NCI-H1092 treated with DMSO at 0.1 percent for 48 hours (cell line): Measurements from ENCODE around the gene KHDRBS1.
"Not testable (repeated sequence)": the region's sequence is repeated elsewhere in the genome, so short reads cannot be mapped to it uniquely, and the experiment has no call there.

Source experiments
- DNase-seq: peaks from one replicate; lab custom pipeline; 2025; lab: John Stamatoyannopoulos, UW

KHDRBS1 gene

GRCh38 chr1:32014199-32014947 lies 705 bp downstream of the KHDRBS1 start:
- peak; percentile 69 for DNase-seq

GRCh38 chr1:32014948-32015273 lies 1.2 kb downstream of the KHDRBS1 start:
- DNase-seq: no peak

- DNase-seq: no peak
Observed at GRCh38 chr1:32020339-32020738, 6.7 kb downstream of the KHDRBS1 start.

GRCh38 chr1:32021574-32022018 lies 7.9 kb downstream of the KHDRBS1 start:
- DNase-seq: not testable (repeated sequence)

- no peak for DNase-seq
Observed at GRCh38 chr1:32023351-32023750, 9.7 kb downstream of the KHDRBS1 start.

GRCh38 chr1:32025515-32025914 lies 11.8 kb downstream of the KHDRBS1 start:
- DNase-seq: no peak

GRCh38 chr1:32028746-32029145 lies 15.1 kb downstream of the KHDRBS1 start:
- DNase-seq: no peak

GRCh38 chr1:32031578-32032274 lies 18.1 kb downstream of the KHDRBS1 start:
- no peak for DNase-seq

GRCh38 chr1:32032275-32032615 lies 18.6 kb downstream of the KHDRBS1 start:
- DNase-seq: no peak

- DNase-seq: no peak
Observed at GRCh38 chr1:32035119-32035518, 21.5 kb downstream of the KHDRBS1 start.

- DNase-seq: no peak
Observed at GRCh38 chr1:32040711-32041110, 27.0 kb downstream of the KHDRBS1 start.

GRCh38 chr1:32042330-32042729 lies 28.7 kb downstream of the KHDRBS1 start:
- no peak for DNase-seq

GRCh38 chr1:32044234-32044633 lies 30.6 kb downstream of the KHDRBS1 start:
- DNase-seq: no peak

GRCh38 chr1:32045772-32046171 lies 32.1 kb downstream of the KHDRBS1 start:
- no peak for DNase-seq

- no peak for DNase-seq
Observed at GRCh38 chr1:32047701-32048100, 34.0 kb downstream of the KHDRBS1 start.

GRCh38 chr1:32048440-32048839 lies 34.8 kb downstream of the KHDRBS1 start:
- DNase-seq: no peak

GRCh38 chr1:32051706-32052105 lies 38.0 kb downstream of the KHDRBS1 start:
- DNase-seq: no peak

GRCh38 chr1:32052887-32053286 lies 39.2 kb downstream of the KHDRBS1 start:
- DNase-seq: no peak

GRCh38 chr1:32055416-32055815 lies 41.7 kb downstream of the KHDRBS1 start:
- DNase-seq: no peak

GRCh38 chr1:32056598-32056997 lies 42.9 kb downstream of the KHDRBS1 start:
- DNase-seq: no peak

GRCh38 chr1:32060914-32061313 lies 47.2 kb downstream of the KHDRBS1 start:
- no peak for DNase-seq

GRCh38 chr1:32062867-32063230 lies 49.2 kb downstream of the KHDRBS1 start:
- DNase-seq: no peak

- peak; percentile 65 for DNase-seq
Observed at GRCh38 chr1:32063261-32063681, 49.6 kb downstream of the KHDRBS1 start.
